GM10248 (cell line): ENCODE results near the gene KRTAP19-3.
"Not testable (repeated sequence)": the region's sequence is repeated elsewhere in the genome, so short reads cannot be mapped to it uniquely, and the experiment has no call there.

Experiments used
- CTCF ChIA-PET: fragments of 300-600 bp; sonication (Branson Sonifier 250); formaldehyde crosslinking; extraction: SDS; loops from one replicate; lab custom pipeline; 2021; ENCODE audit warnings: antibody characterized with exemption; lab: Yijun Ruan, JAX
- POLR2A ChIA-PET: fragments of 350-650 bp; sonication (Branson Sonifier 250); formaldehyde crosslinking; extraction: SDS; loops from one replicate; lab custom pipeline; 2020; ENCODE audit warnings: antibody characterized with exemption; lab: Yijun Ruan, JAX
- DNase-seq: peaks from one replicate; pipeline ENCODE4 v3.0.0; 2012; ENCODE audit errors: extremely low spot score
- TF ChIP-seq, protein P1 (sequence below): IDR thresholded peaks from 2 replicates; pipeline ENCODE4 v1.5.1; 2012; ENCODE audit warnings: mild to moderate bottlenecking, low read depth; ENCODE audit errors: extremely low read depth, missing control alignments, control extremely low read depth

The KRTAP19-3 gene

DNA sequence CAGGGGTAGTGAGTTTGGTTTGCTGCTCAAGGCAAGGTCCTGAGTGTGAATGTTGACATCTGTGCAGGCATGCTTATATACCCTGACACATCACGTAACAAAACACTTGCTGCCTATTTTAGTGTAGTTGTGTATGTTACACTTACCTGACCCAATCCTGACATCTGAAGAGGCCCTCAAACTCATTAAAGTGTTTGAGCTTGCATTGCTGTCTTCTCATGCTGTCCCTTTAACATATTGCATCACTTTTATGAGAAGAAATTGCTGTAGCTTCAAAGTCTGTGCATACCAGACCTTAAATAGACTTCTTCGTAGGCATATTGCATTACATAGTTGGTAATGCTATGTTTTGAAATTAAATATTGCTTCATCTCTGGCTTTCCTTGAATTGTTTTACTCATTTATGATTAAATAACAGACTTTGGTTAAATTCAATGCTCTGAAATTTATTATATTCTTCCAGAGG, at the start of gene KRTAP19-3:
Gene KRTAP19-3 (minus strand): TSS at position 51 of the 466 bp plus-strand sequence. CDS start 56 bp downstream, outside the sequence.
- DNase-seq = no peak
- TF ChIP-seq, protein P1, sequence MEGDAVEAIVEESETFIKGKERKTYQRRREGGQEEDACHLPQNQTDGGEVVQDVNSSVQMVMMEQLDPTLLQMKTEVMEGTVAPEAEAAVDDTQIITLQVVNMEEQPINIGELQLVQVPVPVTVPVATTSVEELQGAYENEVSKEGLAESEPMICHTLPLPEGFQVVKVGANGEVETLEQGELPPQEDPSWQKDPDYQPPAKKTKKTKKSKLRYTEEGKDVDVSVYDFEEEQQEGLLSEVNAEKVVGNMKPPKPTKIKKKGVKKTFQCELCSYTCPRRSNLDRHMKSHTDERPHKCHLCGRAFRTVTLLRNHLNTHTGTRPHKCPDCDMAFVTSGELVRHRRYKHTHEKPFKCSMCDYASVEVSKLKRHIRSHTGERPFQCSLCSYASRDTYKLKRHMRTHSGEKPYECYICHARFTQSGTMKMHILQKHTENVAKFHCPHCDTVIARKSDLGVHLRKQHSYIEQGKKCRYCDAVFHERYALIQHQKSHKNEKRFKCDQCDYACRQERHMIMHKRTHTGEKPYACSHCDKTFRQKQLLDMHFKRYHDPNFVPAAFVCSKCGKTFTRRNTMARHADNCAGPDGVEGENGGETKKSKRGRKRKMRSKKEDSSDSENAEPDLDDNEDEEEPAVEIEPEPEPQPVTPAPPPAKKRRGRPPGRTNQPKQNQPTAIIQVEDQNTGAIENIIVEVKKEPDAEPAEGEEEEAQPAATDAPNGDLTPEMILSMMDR = no peak
- ChIA-PET CTCF (no interaction called here), POLR2A (no interaction called here)

- POLR2A ChIA-PET = no interaction called here
- no peak for DNase-seq
- TF ChIP-seq, protein P1 = no peak
- CTCF ChIA-PET = interaction anchor here (1.3 kb wide), 1 partner anchor 10 kb away, joined by 4 read pairs; no protein-coding TSS in a partner anchor
Measured at GRCh38 chr21:30518876-30519275, 27.1 kb upstream of the KRTAP19-3 start.

GRCh38 chr21:30515681-30516080, 23.9 kb upstream of the KRTAP19-3 start:
- CTCF ChIA-PET = no interaction called here
- TF ChIP-seq, protein P1 = no peak
- POLR2A ChIA-PET = no interaction called here
- no peak for DNase-seq

DNA sequence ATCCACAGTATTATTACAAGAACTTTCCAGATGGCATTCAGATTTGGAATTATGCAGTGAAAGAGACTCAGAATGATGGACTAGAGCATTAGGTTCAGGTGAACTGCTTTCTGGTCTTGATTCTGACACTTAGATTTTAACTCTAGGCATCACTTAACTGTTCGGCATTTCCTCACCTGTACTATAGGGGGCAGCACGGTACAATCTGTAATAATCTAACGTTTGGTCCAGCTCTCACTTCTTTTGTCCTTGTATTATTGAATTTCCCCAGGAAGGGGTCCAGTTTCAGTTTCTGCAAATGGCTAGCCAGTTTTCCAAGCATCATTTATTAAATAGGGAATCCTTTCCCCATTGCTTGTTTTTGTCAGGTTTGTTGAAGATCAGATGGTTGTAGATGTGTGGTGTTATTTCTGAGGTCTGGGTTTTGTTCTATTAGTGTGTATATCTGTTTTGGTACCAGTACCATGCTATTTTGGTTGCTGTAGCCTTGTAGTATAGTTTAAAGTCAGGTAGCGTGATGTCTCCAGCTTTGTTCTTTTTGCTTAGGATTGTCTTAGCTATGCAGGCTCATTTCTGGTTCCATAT, 13.9 kb upstream of the KRTAP19-3 start:
- POLR2A ChIA-PET, DNase-seq: not testable (repeated sequence)
- CTCF ChIA-PET = interaction anchor here (1.0 to 2.1 kb wide), 4 partner anchors 9 to 23 kb away, joined by 3 to 8 read pairs (median 4); partner anchors contain the start of gene KRTAP19-4

GRCh38 chr21:30502041-30502440, 10.2 kb upstream of the KRTAP19-3 start, which contains the start of gene KRTAP19-5:
KRTAP19-5 (minus strand) TSS chr21:30502141; CDS start chr21:30502090, 51 bp downstream.
- TF ChIP-seq, protein P1 = no peak
- ChIA-PET CTCF (no interaction called here), POLR2A (no interaction called here)
- no peak for DNase-seq

- POLR2A ChIA-PET = no interaction called here
- CTCF ChIA-PET = interaction anchor here (2.0 kb wide), 1 partner anchor 9 kb away, joined by 8 read pairs; no protein-coding TSS in a partner anchor
- no peak for DNase-seq
- TF ChIP-seq, protein P1 = no peak
Measured at GRCh38 chr21:30497065-30497464, 5.3 kb upstream of the KRTAP19-3 start, which contains the start of gene KRTAP19-4. KRTAP19-4 (minus strand) TSS chr21:30497165; CDS start chr21:30497110, 55 bp downstream.

DNA sequence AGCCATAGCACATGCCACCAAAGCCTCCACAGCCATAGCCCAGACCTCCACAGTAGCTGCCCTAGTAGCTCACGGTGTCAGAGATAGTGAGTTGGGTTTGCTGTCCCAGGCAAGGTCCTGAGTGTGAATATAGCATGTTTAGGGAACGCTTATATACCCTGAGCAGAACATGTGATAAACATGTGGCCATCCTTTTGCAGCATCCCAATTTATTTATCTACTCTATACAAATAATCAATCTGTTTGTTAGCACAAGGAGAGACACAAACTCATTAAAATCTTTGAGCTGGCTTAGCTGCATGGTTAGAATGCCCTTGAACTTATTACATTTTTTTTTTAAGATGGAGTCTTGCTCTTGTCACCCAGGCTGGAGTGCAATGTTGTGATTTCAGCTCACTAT, 4.5 kb downstream of the KRTAP19-3 start, which contains the start of gene KRTAP19-2:
Gene KRTAP19-2 (minus strand): TSS at position 101 of the 400 bp plus-strand sequence. CDS start 88 bp downstream, at position 13.
- ChIA-PET POLR2A (no interaction called here), CTCF (no interaction called here)
- TF ChIP-seq, protein P1 = no peak
- DNase-seq = no peak
